Measurements from ENCODE around the gene YOD1.

Gene YOD1

DNA sequence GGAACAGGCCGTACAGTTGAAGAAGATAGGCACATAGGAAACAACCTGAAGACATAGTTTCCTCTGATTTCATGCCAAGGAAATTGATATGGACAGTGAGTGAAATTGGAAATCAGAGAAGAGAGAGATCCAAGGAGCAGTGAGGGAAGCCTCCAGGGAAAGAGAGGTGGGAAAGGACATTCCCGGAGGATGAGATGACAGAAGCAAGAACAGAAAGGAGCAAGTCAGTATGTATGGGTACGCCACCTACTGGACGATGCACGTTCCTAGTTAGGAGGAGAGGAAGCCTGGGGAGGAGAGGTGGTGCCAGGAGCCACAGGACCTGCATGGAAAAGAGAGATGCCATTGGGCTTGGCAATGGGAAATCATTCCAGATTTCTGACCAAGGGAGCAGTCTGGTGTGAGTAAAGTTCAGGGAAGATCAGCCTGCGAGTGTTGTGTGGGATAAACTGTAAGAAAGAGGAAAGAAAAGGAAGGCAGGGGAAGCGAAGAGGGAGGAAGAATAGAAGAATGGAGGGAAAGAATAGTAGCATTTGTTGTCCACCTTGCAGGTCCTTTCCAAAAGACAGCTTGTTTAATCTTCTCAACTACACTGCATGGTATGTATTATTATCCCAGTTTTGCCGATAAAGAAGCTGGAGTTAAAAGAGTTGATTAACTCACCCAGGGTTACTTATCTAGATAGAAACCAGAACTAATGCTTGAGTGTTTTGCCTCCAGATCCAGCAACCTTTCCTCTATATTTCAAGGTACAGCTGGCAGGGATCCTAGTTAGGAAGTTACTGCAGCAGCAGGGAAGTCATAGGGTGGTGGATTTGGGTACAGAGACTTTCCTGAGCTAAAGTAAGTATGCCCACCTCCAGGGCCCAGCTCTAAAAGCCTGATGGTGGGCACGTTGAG lies 45.8 kb downstream of the YOD1 start:
- peak in 2 of 5 donors; percentile 16 to 19 for DNase-seq

DNA sequence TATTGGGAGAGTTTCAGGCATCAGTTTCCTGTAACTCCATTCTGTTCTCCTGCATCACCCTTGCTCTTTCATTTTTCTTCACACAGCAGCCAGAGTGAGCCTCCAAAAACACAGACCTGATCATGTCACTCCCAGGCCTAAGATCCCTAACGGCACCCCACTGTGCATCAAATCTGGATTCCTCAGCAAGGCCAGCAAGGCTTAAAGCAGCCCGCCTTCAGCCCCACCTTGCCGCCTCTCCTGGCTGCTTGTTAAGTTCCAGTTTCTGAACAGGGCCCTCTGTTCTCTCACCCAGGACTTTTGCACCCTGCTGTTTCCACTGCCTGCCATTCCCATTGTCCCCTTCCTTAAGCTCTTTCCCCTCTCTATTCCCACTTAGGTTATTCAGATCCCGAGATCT lies 47.8 kb downstream of the YOD1 start:
- DNase-seq: no peak

DNA sequence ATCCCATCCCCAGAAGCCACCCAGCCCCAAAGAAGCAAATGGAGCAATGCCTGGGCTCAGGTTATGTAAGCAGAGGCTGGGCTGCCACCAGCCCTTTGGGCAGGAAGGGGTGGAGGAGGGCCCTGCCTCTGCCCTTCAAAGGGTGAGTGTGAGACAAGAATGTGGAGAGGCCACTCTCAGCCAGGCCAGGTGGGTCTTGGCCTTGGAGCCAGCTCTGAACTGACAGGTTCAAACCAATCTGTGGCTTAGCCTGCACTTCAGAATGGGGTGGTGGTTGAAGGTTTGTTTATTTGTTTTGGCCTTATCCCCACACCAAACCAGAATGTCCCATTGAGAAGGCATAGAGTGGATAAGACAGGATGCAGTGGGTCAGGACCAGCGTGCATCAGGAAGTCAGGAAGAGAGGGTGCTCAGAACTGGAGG lies 48.3 kb downstream of the YOD1 start:
- no peak for DNase-seq

GRCh38 chr1:207001492-207002245 lies 49.3 kb downstream of the YOD1 start:
- no peak for DNase-seq

DNA sequence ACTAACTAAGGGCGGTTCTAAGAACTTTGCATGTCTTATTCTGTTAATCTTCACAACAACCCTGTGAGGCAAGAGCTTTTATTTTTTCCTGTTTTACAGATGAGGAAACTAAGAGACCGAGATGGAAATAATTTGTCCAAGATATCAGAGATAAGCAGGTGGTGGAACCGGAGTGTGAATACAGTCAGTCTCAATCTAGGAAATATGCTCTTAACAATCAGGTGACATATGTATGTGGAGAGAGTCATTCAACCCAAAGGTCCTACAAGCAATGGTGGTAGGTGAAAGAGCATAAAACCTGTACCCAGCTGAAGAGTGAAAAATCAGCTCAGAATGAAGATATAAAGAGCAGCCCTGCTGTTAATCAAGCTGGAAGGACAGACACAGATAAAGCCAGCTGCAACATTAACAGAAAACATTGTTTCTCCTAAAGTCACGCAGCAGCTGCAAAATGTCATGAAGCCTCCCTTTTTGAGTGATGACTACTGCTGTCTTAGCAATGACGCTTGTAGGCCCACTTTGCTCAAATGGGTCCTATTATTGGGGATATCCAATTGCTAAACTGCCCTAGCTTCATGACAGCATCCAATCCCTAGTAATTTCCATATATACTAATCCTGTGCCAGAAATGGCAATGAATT lies 50.2 kb downstream of the YOD1 start:
- DNase-seq: no peak

DNA sequence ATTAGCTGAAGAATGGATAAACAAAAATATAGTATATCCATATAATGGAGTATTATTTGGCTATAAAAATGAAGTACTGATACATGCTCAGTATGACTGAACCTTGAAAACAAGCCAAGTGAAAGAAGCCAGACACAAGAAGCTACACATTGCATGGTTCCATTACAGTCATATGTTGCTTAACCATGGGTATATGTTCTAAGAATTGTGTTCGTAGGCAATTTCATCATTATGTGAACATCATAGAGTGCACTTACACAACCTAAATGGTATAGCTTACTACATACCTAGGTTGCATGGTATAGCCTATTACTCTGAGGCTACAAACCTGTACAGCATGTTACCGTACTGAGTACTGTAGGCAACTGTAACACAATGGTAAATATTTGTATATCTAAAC lies 52.2 kb downstream of the YOD1 start:
- no peak for DNase-seq
